NCI-H146 treated with DMSO at 0.1 percent for 48 hours (cell line): Measurements from ENCODE around the gene ALKBH5.

Experiments
- DNase-seq: peaks from one replicate; lab custom pipeline; 2025; ENCODE audit not compliant: unreplicated experiment; lab: John Stamatoyannopoulos, UW

The ALKBH5 gene

DNA sequence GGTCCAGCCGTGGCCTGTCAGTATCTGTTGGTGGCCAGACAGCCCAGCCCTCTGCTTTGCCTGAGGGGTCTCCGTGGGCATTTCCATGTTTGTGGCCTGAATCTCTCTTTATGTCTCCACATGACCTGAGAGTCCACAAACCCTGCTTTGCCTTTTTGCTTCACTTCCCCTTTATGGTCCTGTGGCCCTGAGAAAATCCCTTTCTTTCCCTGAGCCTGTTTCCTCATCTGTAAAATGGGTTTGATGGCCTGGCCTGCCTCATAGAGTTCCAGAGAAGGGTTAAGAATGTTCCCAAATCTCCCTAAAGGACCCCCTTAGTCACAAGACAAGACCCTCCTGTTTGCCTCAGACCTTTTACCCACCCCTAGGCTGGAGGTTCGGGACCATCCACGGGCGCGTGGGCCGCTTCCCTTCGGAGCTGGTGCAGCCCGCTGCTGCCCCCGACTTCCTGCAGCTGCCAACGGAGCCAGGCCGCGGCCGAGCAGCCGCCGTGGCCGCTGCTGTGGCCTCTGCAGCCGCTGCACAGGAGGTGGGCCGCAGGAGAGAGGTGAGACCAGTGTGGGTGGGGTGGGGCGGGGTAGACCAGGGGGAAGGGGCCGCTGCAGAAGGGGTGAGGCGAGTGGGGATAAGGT, 26.2 kb upstream of the ALKBH5 start:
- DNase-seq = no peak

- DNase-seq = peak; percentile 97
Measured at GRCh38 chr17:18158022-18158600, 25.5 kb upstream of the ALKBH5 start.

GRCh38 chr17:18159551-18160120, 24.0 kb upstream of the ALKBH5 start:
- no peak for DNase-seq

DNA sequence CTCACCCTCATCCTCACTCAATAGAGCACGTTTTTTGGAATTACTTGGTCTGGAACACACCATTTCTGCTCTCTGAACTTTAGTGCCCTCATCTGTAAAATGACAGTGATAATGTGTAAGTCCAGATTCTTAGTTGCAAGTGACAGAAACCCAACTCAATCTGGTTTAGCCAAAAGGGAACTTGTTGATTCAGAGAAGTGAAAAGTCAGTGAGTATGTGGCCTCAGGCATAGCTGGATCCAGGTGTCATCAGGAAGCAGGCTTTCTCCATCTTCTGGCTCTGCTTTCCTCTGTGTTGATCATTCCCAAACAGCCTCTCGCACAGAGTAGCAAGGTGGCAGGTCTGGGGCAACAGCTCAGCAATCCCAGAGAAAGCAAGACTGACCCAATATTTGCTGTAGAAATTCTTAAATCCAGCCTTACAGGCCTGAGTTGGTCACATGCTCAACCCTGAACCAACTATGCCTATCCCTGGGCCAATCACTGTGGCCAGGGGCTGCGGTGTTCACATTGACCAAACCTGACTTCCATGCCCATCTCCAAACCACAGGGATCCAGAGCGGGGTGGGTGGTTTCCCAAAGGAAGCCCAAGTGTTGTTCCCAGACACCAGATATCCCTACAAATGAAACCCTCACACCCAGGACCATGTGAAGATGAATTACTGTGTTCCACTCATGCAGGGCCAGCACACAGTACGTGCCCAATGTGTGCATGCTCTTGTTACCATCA, 23.3 kb upstream of the ALKBH5 start:
- DNase-seq = no peak

- DNase-seq = no peak
Measured at GRCh38 chr17:18161207-18162145, 22.2 kb upstream of the ALKBH5 start.

GRCh38 chr17:18163547-18163946, 20.1 kb upstream of the ALKBH5 start:
- DNase-seq = no peak

DNA sequence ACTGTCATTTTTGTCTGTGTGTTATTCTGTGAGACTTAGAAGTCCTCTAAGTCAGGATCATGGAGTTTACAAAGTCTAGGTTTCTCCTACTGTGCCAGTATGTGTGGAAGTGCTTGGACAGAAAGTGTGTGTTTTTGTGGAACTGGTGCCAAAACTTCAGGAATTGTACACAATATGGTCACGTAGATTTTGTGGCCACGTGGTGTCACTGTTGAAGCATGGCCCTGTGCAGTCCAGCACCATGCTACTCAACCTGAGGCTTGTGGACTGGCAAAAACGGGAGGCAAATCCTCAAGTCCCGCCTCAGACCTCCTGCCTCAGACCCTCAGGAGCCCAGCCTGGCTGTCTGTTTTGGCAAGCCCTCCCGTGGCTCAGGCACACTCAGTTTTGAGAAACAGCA, 16.7 kb upstream of the ALKBH5 start:
- no peak for DNase-seq

DNA sequence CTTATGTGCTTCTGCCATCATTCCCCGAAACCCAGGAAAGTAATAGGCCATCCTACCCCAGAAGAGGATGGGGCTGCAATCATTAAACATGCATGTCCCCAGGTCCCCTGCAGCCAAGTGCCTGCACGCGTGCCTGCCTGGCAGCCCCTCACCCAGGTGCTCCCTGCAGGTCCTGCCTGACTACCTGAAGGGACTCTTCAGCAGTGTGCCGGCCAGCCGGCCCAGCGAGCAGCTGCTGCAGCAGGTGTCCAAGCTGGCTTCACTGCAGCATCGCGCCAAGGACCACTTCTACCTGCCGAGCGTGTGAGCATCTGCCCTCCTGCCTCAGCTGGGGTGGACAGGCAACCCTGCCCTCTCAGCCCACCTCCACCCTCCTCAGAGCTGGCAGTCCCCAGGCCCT, 16.2 kb upstream of the ALKBH5 start:
- DNase-seq = peak; percentile 42

- no peak for DNase-seq
Measured at GRCh38 chr17:18172531-18173278, 10.9 kb upstream of the ALKBH5 start.

DNA sequence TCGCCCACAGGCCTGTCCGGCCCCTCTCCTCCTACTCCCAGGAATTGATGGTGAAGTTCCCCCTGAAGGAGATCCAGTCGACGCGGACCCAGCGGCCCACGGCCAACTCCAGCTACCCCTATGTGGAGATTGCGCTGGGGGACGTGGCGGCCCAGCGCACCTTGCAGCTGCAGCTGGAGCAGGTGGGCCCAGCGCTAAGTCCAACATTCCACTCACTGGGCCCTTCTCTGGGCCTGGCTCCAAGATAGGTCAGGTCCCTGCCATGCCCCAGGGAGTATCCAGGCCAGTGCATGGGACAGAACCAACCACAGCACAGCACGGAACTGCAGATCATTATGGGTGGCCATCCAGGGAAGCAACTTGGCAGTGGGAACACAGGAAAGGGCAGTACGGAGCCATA, 9.9 kb upstream of the ALKBH5 start:
- no peak for DNase-seq

- DNase-seq = no peak
Measured at GRCh38 chr17:18176176-18176575, 7.5 kb upstream of the ALKBH5 start.

DNA sequence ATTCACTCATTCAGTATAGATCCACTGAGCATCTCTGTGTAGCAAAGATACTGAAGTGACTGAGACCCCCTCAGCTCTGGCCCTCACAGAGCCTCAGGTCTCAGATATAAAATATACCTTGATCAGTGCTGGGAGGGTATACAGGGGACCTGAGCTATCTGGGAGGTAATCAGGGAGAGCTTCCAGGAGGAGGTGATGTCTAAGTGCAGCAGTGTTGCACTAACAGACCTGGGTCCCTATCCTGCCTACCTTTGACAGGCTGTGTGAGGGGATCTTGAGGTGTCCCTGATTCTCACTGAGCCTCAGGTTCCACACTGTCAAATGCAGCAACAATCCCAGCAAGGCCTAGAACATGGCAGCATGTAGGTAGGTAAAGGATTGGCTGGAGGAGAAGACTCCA, 6.5 kb upstream of the ALKBH5 start:
- DNase-seq = no peak

GRCh38 chr17:18177722-18178121, 5.9 kb upstream of the ALKBH5 start:
- DNase-seq = no peak

- DNase-seq = no peak
Measured at GRCh38 chr17:18179196-18179595, 4.4 kb upstream of the ALKBH5 start.

GRCh38 chr17:18179804-18180203, 3.8 kb upstream of the ALKBH5 start:
- no peak for DNase-seq

DNA sequence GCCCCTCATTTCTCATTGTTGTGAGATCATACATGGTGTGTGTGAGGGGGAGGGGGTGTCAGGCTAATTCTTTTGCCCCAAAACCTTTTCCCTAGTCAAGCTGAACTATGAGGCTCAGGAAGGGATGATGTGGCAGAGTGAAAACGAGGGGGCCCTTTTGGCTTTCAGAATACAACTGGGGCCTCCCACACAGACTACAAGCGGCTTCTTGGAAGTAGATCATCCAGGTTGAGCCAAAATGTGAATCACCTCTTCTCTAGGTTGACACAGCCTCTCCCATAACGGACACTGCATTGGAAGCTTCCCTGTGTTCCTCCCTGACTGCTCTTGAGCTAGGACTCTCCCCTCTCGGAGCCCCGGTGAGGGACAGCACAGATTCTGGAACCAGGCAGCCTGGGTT, 2.3 kb upstream of the ALKBH5 start:
- DNase-seq = no peak

GRCh38 chr17:18182110-18182977, 1.3 kb upstream of the ALKBH5 start:
- DNase-seq = no peak

DNA sequence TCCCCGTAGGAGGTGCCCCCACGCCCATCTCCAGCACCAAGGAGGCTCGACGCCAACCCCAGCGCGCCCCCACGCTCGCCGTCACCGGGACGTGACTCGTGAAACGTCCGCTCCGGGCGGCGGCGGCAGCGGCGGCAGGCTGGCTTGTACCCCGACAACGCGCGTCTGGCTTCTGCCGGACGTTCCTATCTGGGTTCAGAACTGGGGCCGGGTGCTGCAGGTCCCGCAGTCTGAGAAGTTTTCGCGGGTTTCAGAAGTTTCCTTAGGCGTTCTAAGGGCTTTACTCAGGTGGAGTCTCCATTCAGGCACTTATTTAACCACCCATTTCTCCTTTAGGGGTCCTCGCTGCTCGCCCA, 672 bp upstream of the ALKBH5 start:
- DNase-seq = peak; percentile 74
